WERI-Rb-1 (cell line): ENCODE results near the gene C6orf89.

Experiments
- DNase-seq: peaks from one replicate; pipeline ENCODE4 v3.0.0-alpha.2; 2020
- H3K27ac ChIP-seq: fragments of 250-450 bp; sonication (Bioruptor Pico); 2 replicates; pipeline ENCODE4 v1.5.1; 2020; ENCODE audit warnings: mild to moderate bottlenecking, moderate library complexity
- H3K27me3 ChIP-seq: fragments of 250-450 bp; sonication (Bioruptor Pico); 2 replicates; pipeline ENCODE4 v1.5.1; 2021; ENCODE audit warnings: mild to moderate bottlenecking, low read depth, moderate library complexity; ENCODE audit not compliant: insufficient read depth, severe bottlenecking
- H3K36me3 ChIP-seq: fragments of 250-450 bp; sonication (Bioruptor Pico); 2 replicates; pipeline ENCODE4 v1.5.1; 2020; ENCODE audit warnings: mild to moderate bottlenecking, moderate library complexity
- H3K4me3 ChIP-seq: 2 replicates; pipeline ENCODE4 v1.5.1; 2011; ENCODE audit warnings: low read depth, mild to moderate bottlenecking, control low read depth, low read length
- H3K9me3 ChIP-seq: fragments of 250-450 bp; sonication (Bioruptor Pico); 2 replicates; pipeline ENCODE4 v1.5.1; 2021; ENCODE audit warnings: mild to moderate bottlenecking, moderate library complexity; ENCODE audit not compliant: severe bottlenecking
- CTCF ChIP-seq: IDR thresholded peaks from 2 replicates; pipeline ENCODE4 v1.5.1; 2011; ENCODE audit warnings: low read depth, mild to moderate bottlenecking, control low read depth, inconsistent platforms, low read length

Gene C6orf89

DNA sequence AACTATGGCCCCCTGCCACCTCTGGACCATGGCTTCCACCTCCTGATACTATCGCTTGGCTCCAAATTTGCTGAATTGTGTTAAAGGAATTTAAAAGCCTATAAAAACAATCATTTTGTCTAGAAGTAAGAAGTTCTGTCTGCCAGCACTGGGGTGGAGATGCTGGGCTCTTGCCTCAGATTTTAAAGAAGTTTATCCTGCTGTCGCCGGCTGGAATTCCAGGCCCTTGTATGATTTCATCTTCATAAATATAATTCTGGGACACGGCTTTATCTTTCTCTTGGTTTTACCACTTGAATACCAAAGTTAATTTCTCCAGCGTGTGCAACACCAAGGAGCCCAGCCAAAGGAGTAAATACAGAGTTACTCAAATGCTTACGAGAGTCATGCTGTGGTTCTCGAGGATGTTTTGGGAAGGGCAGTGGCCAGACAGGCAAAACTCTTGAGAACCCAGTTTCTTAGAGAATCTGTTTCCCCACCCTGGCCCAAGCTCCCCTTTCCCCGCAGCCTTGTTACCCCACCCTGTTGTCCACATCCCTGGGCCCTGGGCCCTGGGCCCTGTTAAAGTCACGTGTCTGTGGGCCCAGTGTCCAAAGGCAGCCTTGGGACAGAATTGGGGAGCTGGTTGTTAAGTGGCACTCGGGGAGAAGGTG lies 31.9 kb downstream of the C6orf89 start:
- H3K27ac ChIP-seq: no peak overlapping the region

GRCh38 chr6:36920049-36920448 lies 34.3 kb downstream of the C6orf89 start:
- DNase-seq: no peak
- Histone ChIP-seq H3K36me3 (peaks cover 16% of the 10 kb centered on the region), H3K4me3 (no peak overlapping the region), H3K27me3 (no peaks in the 10 kb centered on the region), H3K27ac (no peak overlapping the region), H3K9me3 (no peaks in the 10 kb centered on the region)
- TF ChIP-seq CTCF: no peak

More for the DNA sequence above, 31.9 kb downstream of the C6orf89 start:
- no peaks in the 10 kb centered on the region for H3K9me3 ChIP-seq
- peaks cover 20% of the 10 kb centered on the region for H3K36me3 ChIP-seq
- TF ChIP-seq CTCF: no peak
- no peak for DNase-seq
- H3K27me3 ChIP-seq: no peaks in the 10 kb centered on the region
- no peak overlapping the region for H3K4me3 ChIP-seq

GRCh38 chr6:36920546-36920945 lies 34.8 kb downstream of the C6orf89 start:
- H3K36me3 ChIP-seq: peaks cover 16% of the 10 kb centered on the region
- no peak overlapping the region for H3K4me3 ChIP-seq
- H3K9me3 ChIP-seq: no peaks in the 10 kb centered on the region
- no peaks in the 10 kb centered on the region for H3K27me3 ChIP-seq
- no peak for TF ChIP-seq CTCF
- no peak overlapping the region for H3K27ac ChIP-seq
- DNase-seq: no peak

GRCh38 chr6:36924131-36924530 lies 38.4 kb downstream of the C6orf89 start:
- DNase-seq: no peak
- Histone ChIP-seq H3K4me3 (no peak overlapping the region), H3K9me3 (no peaks in the 10 kb centered on the region), H3K27me3 (no peaks in the 10 kb centered on the region), H3K36me3 (peaks cover 6% of the 10 kb centered on the region; the same call in 1 of the 2 replicates), H3K27ac (no peak overlapping the region)
- TF ChIP-seq CTCF: no peak

DNA sequence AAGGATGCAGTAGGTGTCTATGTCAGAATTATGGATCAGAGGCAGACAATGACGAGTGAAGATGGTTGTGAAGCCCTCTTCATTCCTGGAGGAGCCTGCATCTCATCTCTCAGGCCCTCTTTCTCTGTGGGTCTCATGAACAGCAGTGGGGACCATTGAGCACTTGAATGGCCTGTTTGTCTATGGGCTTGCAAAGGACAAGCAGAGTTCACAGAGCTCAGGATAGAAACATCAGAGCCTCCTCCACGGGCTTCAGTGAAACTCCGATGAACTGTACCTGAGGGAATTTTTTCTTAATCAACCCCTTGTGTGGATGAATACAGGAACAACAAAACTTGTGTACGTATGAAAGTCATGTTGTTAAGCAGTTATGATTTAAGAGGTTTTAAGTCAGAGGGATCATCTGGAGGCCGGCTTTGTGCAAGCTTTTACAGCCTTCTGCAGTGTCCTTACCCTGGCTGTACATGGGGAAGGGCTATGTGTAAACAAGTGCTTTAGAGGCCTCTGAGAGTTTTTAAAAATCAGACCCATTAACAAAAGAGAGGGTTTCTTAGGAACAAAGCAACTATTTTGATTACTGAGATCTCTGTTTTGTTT lies 39.1 kb downstream of the C6orf89 start:
- Histone ChIP-seq H3K4me3 (no peak overlapping the region), H3K27me3 (no peaks in the 10 kb centered on the region), H3K27ac (no peak overlapping the region), H3K9me3 (no peaks in the 10 kb centered on the region), H3K36me3 (peaks cover 6% of the 10 kb centered on the region; the same call in 1 of the 2 replicates)
- TF ChIP-seq CTCF: no peak
- DNase-seq: no peak
